Tibial nerve (tissue), 3 donors: Measurements from ENCODE around the gene CFAP61.

Source experiments
- POLR2A ChIP-seq, 2 donors: fragments of 450-650 bp; IDR thresholded peaks; one replicate each; pipeline ENCODE4 v1.6.1; 2017; ENCODE audit warnings: antibody characterized with exemption in 2 of 2, mild to moderate bottlenecking in 2 of 2, moderate library complexity in 2 of 2
- TF ChIP-seq, protein P1 (sequence below), 5 experiments: fragments of 200-600 bp in 3 of 5; fragments of 450-650 bp in 2 of 5; sonication (generic) in 3 of 5; IDR thresholded peaks; one replicate each; pipeline ENCODE4 v1.5.1; 2016 to 2019; ENCODE audit warnings: antibody characterized with exemption in 5 of 5, mild to moderate bottlenecking in 3 of 5, moderate library complexity in 2 of 5

DNA sequence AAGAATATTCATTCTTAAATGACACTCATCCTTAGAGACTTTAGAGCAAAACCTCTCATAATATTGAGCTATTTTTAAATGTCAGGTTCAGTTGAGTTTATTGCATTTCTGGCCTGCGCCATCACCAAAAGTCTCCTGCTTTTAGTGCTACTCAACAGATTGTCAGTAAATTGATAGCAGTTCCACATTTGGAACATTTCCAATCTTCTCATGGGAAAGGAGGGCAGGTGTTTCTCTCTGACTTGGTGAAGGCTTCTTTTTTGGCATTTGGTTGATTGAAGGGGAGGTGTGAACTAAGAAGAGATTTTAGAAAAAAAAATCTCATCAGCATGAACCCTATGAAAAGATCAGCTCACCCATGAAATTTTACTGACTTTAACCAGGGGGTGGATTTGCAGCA, 189.6 kb downstream of the CFAP61 start:
- TF ChIP-seq POLR2A (IDR thresholded peaks at IDR 0.05) = no peak
- TF ChIP-seq, protein P1, sequence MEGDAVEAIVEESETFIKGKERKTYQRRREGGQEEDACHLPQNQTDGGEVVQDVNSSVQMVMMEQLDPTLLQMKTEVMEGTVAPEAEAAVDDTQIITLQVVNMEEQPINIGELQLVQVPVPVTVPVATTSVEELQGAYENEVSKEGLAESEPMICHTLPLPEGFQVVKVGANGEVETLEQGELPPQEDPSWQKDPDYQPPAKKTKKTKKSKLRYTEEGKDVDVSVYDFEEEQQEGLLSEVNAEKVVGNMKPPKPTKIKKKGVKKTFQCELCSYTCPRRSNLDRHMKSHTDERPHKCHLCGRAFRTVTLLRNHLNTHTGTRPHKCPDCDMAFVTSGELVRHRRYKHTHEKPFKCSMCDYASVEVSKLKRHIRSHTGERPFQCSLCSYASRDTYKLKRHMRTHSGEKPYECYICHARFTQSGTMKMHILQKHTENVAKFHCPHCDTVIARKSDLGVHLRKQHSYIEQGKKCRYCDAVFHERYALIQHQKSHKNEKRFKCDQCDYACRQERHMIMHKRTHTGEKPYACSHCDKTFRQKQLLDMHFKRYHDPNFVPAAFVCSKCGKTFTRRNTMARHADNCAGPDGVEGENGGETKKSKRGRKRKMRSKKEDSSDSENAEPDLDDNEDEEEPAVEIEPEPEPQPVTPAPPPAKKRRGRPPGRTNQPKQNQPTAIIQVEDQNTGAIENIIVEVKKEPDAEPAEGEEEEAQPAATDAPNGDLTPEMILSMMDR (IDR thresholded peaks at IDR 0.05) = no peak
